HepG2 (cell line): ENCODE data around the gene CYTH1. TPM values are rescaled to one million over a fixed set of nuclear protein-coding genes. Genes with fewer than 3 reads are reported as not detected.

ENCODE experiments used
- ATF5 ChIP-seq: sonication (generic); formaldehyde crosslinking; IDR thresholded peaks from 2 replicates; pipeline ENCODE4 v1.4.0; 2020; ENCODE audit warnings: mild to moderate bottlenecking, low read depth, missing genetic modification reagents
- ATF6 ChIP-seq: sonication (generic); formaldehyde crosslinking; conservative IDR thresholded peaks from 2 replicates; pipeline ENCODE4 v1.4.0; 2020; ENCODE audit warnings: missing genetic modification reagents
- CBX2 ChIP-seq, 2 experiments: fragments of 200-600 bp in 1 of 2; sonication (generic); formaldehyde crosslinking in 1 of 2; IDR thresholded peaks; 2 replicates each; pipeline versions ENCODE4 v1.7.0 to v1.8.1; 2018 to 2022; ENCODE audit warnings: low read depth in 2 of 2, low read length in 1 of 2, mild to moderate bottlenecking in 1 of 2, missing genetic modification reagents in 1 of 2
- GMEB1 ChIP-seq: sonication (generic); formaldehyde crosslinking; IDR thresholded peaks from 2 replicates; pipeline ENCODE4 v1.5.1; 2020; ENCODE audit warnings: missing genetic modification reagents, mild to moderate bottlenecking, borderline replicate concordance
- HDAC6 ChIP-seq: fragments of 200-600 bp; sonication (generic); IDR thresholded peaks from 2 replicates; pipeline ENCODE4 v1.7.0; 2017; ENCODE audit warnings: mild to moderate bottlenecking, antibody characterized with exemption, low read length, low read depth
- HINFP ChIP-seq: sonication (generic); formaldehyde crosslinking; IDR thresholded peaks from 2 replicates; pipeline ENCODE4 v1.4.0; 2020; ENCODE audit warnings: low read depth, mild to moderate bottlenecking, missing genetic modification reagents
- HNF4G ChIP-seq, 2 experiments: sonication (generic) in 1 of 2; formaldehyde crosslinking in 1 of 2; IDR thresholded peaks; 2 replicates each; pipeline versions ENCODE4 v1.4.0 to v1.6.1; 2011 to 2020; ENCODE audit warnings: borderline replicate concordance in 2 of 2, low read depth in 2 of 2, mild to moderate bottlenecking in 2 of 2, low read length in 1 of 2, missing genetic modification reagents in 1 of 2, moderate library complexity in 1 of 2
- MAFG ChIP-seq: sonication (generic); formaldehyde crosslinking; IDR thresholded peaks from 2 replicates; pipeline ENCODE4 v1.5.1; 2020; ENCODE audit warnings: mild to moderate bottlenecking, missing genetic modification reagents
- NR2C2 ChIP-seq: sonication (generic); formaldehyde crosslinking; IDR thresholded peaks from 2 replicates; pipeline ENCODE4 v1.4.0; 2020; ENCODE audit warnings: missing genetic modification reagents, mild to moderate bottlenecking, moderate library complexity, borderline replicate concordance
- PCBP2 ChIP-seq: fragments of 200-400 bp; formaldehyde crosslinking; optimal IDR thresholded peaks from 2 replicates; pipeline ENCODE3; 2018; ENCODE audit warnings: low read length, low read depth; ENCODE audit not compliant: poor library complexity, severe bottlenecking
- PHF21A ChIP-seq: sonication (generic); formaldehyde crosslinking; IDR thresholded peaks from 2 replicates; pipeline ENCODE4 v1.5.0; 2020; ENCODE audit warnings: mild to moderate bottlenecking, missing genetic modification reagents
- PTBP1 ChIP-seq: fragments of 200-400 bp; formaldehyde crosslinking; IDR thresholded peaks from 2 replicates; pipeline ENCODE4 v1.6.1; 2018; ENCODE audit warnings: low read length, low read depth; ENCODE audit not compliant: poor library complexity, severe bottlenecking
- SIN3A ChIP-seq: IDR thresholded peaks from 2 replicates; pipeline ENCODE4 v1.6.1; 2011; ENCODE audit warnings: low read depth, mild to moderate bottlenecking, control low read depth, low read length, borderline replicate concordance
- SMAD3 ChIP-seq: sonication (generic); formaldehyde crosslinking; IDR thresholded peaks from 2 replicates; pipeline ENCODE4 v1.4.0; 2020; ENCODE audit warnings: missing genetic modification reagents
- SOX6 ChIP-seq, 2 experiments: fragments of 450-650 bp in 1 of 2; sonication (generic) in 1 of 2; formaldehyde crosslinking in 1 of 2; IDR thresholded peaks; 2 replicates each; pipeline versions ENCODE4 v1.4.0 to v1.6.1; 2017 to 2020; ENCODE audit warnings: antibody characterized with exemption in 1 of 2, mild to moderate bottlenecking in 1 of 2, missing genetic modification reagents in 1 of 2
- ZBTB7B ChIP-seq: sonication (generic); formaldehyde crosslinking; IDR thresholded peaks from 2 replicates; pipeline ENCODE4 v1.4.0; 2020; ENCODE audit warnings: missing genetic modification reagents
- ZNF331 ChIP-seq: sonication (generic); formaldehyde crosslinking; IDR thresholded peaks from 2 replicates; pipeline ENCODE4 v1.4.0; 2020; ENCODE audit warnings: missing genetic modification reagents
- ZNF343 ChIP-seq: sonication (generic); formaldehyde crosslinking; IDR thresholded peaks from 2 replicates; pipeline ENCODE4 v1.4.0; 2020; ENCODE audit warnings: mild to moderate bottlenecking, missing genetic modification reagents
- ZNF382 ChIP-seq: sonication (generic); formaldehyde crosslinking; IDR thresholded peaks from 2 replicates; pipeline ENCODE4 v1.5.0; 2020; ENCODE audit warnings: missing genetic modification reagents, mild to moderate bottlenecking, borderline replicate concordance
- ZNF556 ChIP-seq: sonication (generic); formaldehyde crosslinking; IDR thresholded peaks from 2 replicates; pipeline ENCODE4 v1.4.0; 2020; ENCODE audit warnings: mild to moderate bottlenecking, missing genetic modification reagents, borderline replicate concordance
- polyA plus RNA-seq, 8 experiments: library from polyadenylated mRNA; depleted of rRNA in 3 of 8; stranded (reverse) in 7 of 8; unstranded in 1 of 8; fragments of >200 nt; fragmentation: Illumina TruSeq in 4 of 8; extraction: Trizol in 4 of 8; gene quantifications; 2 replicates each; pipeline versions ENCODE4 v1.2.1 to v1.2.3, GENCODE V29; 2011 to 2016; ENCODE audit warnings: low read depth in 4 of 8, missing spikeins in 1 of 8, mixed read lengths in 1 of 8; ENCODE audit not compliant: insufficient read depth in 1 of 8
- total RNA-seq, 5 experiments: library from RNA; depleted of rRNA; stranded (reverse); fragments of >200 nt; fragmentation: Illumina TruSeq; extraction: Trizol; gene quantifications; 2 replicates each; pipeline ENCODE4 v1.2.3, GENCODE V29; 2016; ENCODE audit warnings: low read depth in 1 of 5
- TF ChIP-seq, protein P1 (sequence below): sonication (generic); formaldehyde crosslinking; IDR thresholded peaks from 2 replicates; pipeline ENCODE4 v1.8.1; 2023; ENCODE audit warnings: mild to moderate bottlenecking, moderate library complexity, missing genetic modification reagents

CYTH1 gene
- total and polyA plus RNA-seq, 2 of the 13 experiments (the other 11 are each of a cell fraction or from before 2014, with no cell fraction given): 20.1 to 48.9 TPM

GRCh38 chr17:78751447-78752161, 30.5 kb downstream of the CYTH1 start (continued):
- no peak for TF ChIP-seq NR2C2 (CRISPR knock-in tag)
- TF ChIP-seq SOX6 (IDR thresholded peaks at IDR 0.05): no peak
- peak; percentile 67 for TF ChIP-seq SOX6 (CRISPR knock-in tag; IDR thresholded peaks at IDR 0.05)
- no peak for TF ChIP-seq MAFG (CRISPR knock-in tag)
- TF ChIP-seq SIN3A: no peak
- TF ChIP-seq ZNF343 (CRISPR knock-in tag): no peak
- TF ChIP-seq ZNF331 (CRISPR knock-in tag): 0 out of 2 replicates have a peak, but pooled peaks have one; percentile 21
- TF ChIP-seq ZNF382 (CRISPR knock-in tag): no peak
- no peak for TF ChIP-seq PTBP1
- TF ChIP-seq HINFP: no peak
- no peak for TF ChIP-seq SMAD3 (CRISPR knock-in tag)
- TF ChIP-seq, protein P1, sequence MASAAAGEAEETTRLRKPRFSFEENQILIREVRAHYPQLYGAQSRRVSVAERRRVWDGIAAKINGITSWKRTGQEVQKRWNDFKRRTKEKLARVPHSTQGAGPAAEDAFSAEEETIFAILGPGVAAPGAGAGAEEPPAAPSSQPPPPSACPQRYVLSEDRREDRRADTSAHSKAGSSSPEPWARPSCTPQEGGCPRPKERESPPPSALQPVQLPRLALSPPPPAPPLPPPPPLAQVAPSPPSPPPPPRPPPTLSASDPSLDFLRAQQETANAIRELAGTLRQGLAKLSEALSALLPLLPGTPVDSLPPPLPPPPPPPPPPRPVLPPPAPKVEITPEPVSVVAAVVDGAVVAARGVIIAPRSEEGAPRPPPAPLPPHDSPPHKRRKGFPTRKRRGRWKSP (CRISPR knock-in tag): 0 out of 2 replicates have a peak, but pooled peaks have one; percentile 41
- no peak for TF ChIP-seq HDAC6
- peak; percentile 68 for TF ChIP-seq HNF4G (IDR thresholded peaks at IDR 0.05; ENCODE audit: borderline replicate concordance, low read depth, low read length)
- no peak for TF ChIP-seq HNF4G (CRISPR knock-in tag; IDR thresholded peaks at IDR 0.05; ENCODE audit: borderline replicate concordance, low read depth)
- TF ChIP-seq PCBP2: no peak
- no peak for TF ChIP-seq ATF5
- no peak for TF ChIP-seq GMEB1
- 0 out of 2 replicates have a peak, but pooled peaks have one; percentile 13 for TF ChIP-seq ZBTB7B (CRISPR knock-in tag)
- TF ChIP-seq ATF6 (CRISPR knock-in tag): no peak
- no peak for TF ChIP-seq ZNF556 (CRISPR knock-in tag)
- no peak for TF ChIP-seq CBX2 (IDR thresholded peaks at IDR 0.05; ENCODE audit: low read depth, low read length)
- TF ChIP-seq CBX2 (CRISPR knock-in tag; IDR thresholded peaks at IDR 0.05; ENCODE audit: low read depth): no peak
- TF ChIP-seq PHF21A (CRISPR knock-in tag): peak; percentile 76
